OCI-LY1 (cell line): Measurements from ENCODE around the gene GNG8.

Source experiments
- CTCF ChIP-seq: fragments of 200-600 bp; sonication (generic), shearing (Covaris generic); IDR thresholded peaks from 2 replicates; pipeline ENCODE4 v1.5.1; 2017; ENCODE audit warnings: mild to moderate bottlenecking, antibody characterized with exemption, low read length, moderate library complexity, mixed read lengths
- EZH2 ChIP-seq: fragments of 200-600 bp; sonication (generic), shearing (Covaris generic); IDR thresholded peaks from 2 replicates; pipeline ENCODE4 v1.8.0; 2017; ENCODE audit warnings: borderline replicate concordance, mixed run types, mild to moderate bottlenecking, antibody characterized with exemption, low read length, moderate library complexity, mixed read lengths

GRCh38 chr19:46640656-46641055 is 4.7 kb upstream of the GNG8 start:
- no peak for TF ChIP-seq CTCF
- TF ChIP-seq EZH2, result no peak
